LNCaP clone FGC (cell line): ENCODE results near the gene KIF18A.

Experiments used
- DNase-seq: peaks from one replicate; pipeline ENCODE4 v3.0.0-alpha.2; 2011; ENCODE audit warnings: low read depth
- H3K4me3 ChIP-seq: 2 replicates; pipeline ENCODE4 v1.5.1; 2011; ENCODE audit warnings: mild to moderate bottlenecking, low read depth, low read length, control low read depth
- TF ChIP-seq, protein P1 (sequence below): IDR thresholded peaks from 2 replicates; pipeline ENCODE4 v1.5.1; 2012; ENCODE audit warnings: mild to moderate bottlenecking; ENCODE audit not compliant: control insufficient read depth, insufficient read depth; ENCODE audit errors: extremely low read depth

KIF18A gene

DNA sequence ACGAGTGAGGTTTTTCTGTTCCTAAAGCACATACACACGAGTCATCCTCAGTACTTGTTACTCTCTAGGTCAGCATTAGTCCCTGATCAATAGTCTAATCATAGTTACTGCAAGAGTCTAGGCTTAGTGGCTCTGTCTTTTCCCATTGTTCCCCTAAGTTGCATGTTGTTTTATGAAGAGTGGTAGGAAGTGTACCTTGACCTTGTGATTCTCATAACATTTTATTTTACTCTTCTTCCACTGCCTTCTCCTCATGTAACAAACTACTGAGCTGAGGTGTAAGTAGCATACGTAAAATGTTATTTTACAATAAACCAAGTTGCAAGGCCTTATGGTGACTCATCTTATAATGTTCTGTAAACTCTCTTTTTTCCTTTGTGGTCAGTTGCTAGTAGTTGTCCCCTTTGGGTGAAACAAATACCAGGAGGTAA, 15.2 kb upstream of the KIF18A start:
- TF ChIP-seq, protein P1, sequence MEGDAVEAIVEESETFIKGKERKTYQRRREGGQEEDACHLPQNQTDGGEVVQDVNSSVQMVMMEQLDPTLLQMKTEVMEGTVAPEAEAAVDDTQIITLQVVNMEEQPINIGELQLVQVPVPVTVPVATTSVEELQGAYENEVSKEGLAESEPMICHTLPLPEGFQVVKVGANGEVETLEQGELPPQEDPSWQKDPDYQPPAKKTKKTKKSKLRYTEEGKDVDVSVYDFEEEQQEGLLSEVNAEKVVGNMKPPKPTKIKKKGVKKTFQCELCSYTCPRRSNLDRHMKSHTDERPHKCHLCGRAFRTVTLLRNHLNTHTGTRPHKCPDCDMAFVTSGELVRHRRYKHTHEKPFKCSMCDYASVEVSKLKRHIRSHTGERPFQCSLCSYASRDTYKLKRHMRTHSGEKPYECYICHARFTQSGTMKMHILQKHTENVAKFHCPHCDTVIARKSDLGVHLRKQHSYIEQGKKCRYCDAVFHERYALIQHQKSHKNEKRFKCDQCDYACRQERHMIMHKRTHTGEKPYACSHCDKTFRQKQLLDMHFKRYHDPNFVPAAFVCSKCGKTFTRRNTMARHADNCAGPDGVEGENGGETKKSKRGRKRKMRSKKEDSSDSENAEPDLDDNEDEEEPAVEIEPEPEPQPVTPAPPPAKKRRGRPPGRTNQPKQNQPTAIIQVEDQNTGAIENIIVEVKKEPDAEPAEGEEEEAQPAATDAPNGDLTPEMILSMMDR = no peak
- no peak overlapping the region for H3K4me3 ChIP-seq
- no peak for DNase-seq

DNA sequence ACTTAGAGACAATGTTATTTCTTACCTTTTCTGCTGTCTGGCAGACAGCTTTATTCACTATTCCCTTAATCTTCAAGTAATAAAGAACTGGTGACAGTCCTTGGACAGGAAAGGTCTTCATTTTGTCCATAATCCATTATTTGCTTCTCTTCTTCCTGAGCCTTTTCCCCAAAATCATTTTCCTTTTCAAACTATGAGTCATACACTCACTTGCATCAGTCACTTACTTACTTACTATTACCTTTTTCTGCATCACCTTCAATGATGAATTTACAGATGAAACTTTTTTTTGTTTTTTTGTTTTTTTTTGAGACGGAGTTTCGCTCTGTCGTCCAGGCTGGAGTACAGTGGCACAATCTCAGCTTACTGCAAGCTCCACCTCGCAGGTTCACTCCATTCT, 9.8 kb upstream of the KIF18A start:
- no peak for DNase-seq
- H3K4me3 ChIP-seq = no peak overlapping the region
- TF ChIP-seq, protein P1 = no peak

DNA sequence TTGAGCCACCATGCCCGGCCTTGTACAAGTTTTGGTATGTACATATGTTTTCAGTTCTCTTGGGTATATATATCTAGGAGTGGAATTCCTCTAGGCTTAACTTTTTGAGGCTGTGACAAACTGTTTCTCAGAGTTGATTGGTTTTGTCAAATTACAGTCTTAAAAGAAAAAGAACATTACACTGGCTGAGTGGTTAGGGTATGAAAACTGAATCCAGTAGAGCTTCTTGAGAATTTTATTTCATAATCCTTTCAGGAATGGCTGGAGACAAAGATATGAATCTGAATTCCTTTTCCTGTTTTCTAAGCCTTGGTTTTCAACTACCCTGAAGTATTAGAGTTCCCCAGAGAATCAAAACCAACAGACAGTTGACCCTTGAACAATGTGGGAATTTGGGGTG, 6.8 kb upstream of the KIF18A start:
- no peak for DNase-seq
- TF ChIP-seq, protein P1 = no peak
- H3K4me3 ChIP-seq = no peak overlapping the region

DNA sequence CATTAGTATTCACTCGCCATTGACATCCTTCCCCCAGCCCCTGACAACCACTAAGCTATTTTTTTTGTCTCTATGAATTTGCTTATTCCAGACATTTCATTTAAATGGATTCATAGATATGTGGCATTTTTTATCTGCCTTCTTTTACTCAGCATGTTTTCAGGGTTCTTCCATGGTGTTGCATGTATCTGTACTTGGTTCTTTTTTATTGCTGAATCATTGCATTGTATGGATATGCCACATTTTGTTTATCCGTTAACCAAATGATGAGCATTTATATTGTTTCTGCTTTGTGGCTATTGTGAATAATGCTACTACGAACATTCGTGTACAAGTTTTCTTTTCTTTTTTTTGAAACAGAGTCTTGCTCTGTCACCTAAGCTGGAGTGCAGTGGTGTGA, 6.2 kb upstream of the KIF18A start:
- no peak overlapping the region for H3K4me3 ChIP-seq
- TF ChIP-seq, protein P1 = no peak

DNA sequence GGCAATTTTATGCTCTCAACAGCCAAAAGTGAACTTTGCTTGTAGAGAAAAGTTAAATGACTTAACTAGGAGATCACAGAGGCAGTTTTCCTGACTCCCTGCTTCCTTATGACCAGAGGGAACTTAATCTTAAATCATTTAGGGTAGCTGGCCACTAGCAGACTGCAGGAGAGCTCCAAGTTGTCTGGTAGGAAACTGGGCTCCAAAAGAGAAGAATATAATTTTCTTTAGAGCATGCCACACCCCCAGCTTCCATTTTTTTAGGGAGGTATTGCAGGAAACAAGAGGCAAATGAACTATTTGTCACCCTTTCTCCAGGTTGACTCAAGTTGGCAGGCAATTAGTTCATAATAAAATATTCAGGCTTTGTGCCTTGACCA, 2.9 kb upstream of the KIF18A start:
- peak overlapping the region; percentile 87 for H3K4me3 ChIP-seq
- no peak for DNase-seq
- TF ChIP-seq, protein P1 = no peak

More for the DNA sequence above, 6.2 kb upstream of the KIF18A start:
- no peak for DNase-seq

DNA sequence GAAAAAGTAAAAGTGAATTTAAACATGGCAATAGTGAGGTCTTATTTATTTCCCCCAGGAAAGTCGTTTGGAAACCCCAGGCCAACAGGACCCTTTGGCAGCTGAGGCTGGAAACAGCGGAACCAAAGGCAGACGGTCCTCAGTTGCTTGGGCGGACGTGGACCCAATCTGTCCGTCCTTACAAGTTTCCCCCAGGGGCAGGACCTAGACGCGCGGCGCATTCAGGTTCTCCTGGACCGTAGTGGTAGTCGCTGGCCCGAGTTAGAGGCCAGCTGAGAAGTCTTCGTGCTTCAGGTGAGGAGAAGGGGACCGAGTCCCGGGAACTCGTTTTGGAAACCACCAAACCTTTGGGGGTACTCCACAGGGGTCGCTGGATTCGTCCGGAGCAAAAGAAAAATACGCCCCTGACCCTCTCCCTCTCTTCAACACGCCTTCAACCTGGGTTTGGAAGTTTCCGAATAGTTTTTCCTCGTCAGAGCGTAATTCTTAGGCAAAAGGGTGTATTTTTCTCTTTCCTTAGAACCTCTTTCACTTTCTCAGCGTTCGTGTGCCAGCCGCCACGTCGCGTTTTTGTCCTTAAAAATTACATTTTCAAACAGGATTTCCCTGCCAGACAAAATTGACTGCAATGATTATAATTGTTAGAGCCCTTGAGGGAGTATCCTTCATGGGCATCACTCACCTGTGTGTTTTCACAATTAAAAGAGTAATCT, 2.3 kb upstream of the KIF18A start:
- H3K4me3 ChIP-seq = peak overlapping the region; percentile 87
- TF ChIP-seq, protein P1 = no peak
- DNase-seq = peak; percentile 39

DNA sequence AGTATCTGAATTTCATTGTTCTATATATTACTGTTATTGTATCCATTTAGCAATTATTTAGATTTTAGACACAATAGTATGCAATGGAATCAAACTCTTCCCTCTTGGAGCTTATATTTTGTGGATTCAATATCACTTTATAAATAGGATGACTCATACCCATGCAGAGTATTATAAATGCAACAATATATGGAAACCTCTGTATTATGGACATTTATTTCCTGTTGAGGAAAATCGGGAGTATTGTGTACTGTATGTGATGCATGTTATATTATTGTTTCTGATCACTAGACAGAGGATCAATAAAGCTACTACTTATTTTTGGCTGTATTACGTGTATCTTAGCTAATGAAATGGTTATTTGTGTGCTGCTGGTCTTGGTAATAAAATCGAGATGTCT, 1.0 kb upstream of the KIF18A start:
- peak overlapping the region; percentile 84 for H3K4me3 ChIP-seq

More for the DNA sequence above, 1.0 kb upstream of the KIF18A start:
- no peak for DNase-seq
- TF ChIP-seq, protein P1 = no peak
